Psoas muscle (tissue), 8 donors: ENCODE data around the gene NMNAT3. TPM values are rescaled to one million over a fixed set of nuclear protein-coding genes. Genes with fewer than 3 reads are reported as not detected.

Experiments
- ATAC-seq, 4 donors: fragments of 200-7000 bp; cut with Tn5 transposase; one replicate each; pipeline ENCODE4 v1.9.1; 2020; ENCODE audit warnings: moderate library complexity in 3 of 4, mild to moderate bottlenecking in 2 of 4
- DNase-seq, 2 donors: peaks; one replicate each; pipeline ENCODE4 v3.0.0-alpha.2; 2020
- H3K27ac ChIP-seq: fragments of 200-600 bp; one replicate; pipeline ENCODE4 v1.8.0; 2022
- H3K27me3 ChIP-seq, 3 donors: fragments of 200-600 bp in 1 of 3; one replicate each; pipeline versions ENCODE4 v1.6.1 to v1.8.0; 2013 to 2022; ENCODE audit warnings: low read length in 2 of 3, mild to moderate bottlenecking in 2 of 3, moderate library complexity in 1 of 3; ENCODE audit not compliant: insufficient read depth in 3 of 3
- H3K36me3 ChIP-seq, 2 donors: fragments of 200-600 bp in 1 of 2; one replicate each; pipeline versions ENCODE4 v1.6.1 to v1.8.0; 2013 to 2022; ENCODE audit warnings: low read depth in 1 of 2, mild to moderate bottlenecking in 1 of 2, moderate library complexity in 1 of 2; ENCODE audit not compliant: insufficient read depth in 1 of 2
- H3K4me1 ChIP-seq: fragments of 200-600 bp; one replicate; pipeline ENCODE4 v1.8.0; 2022
- H3K4me3 ChIP-seq: fragments of 200-600 bp; one replicate; pipeline ENCODE4 v1.8.0; 2022; ENCODE audit warnings: mild to moderate bottlenecking
- H3K9me3 ChIP-seq: fragments of 200-600 bp; one replicate; pipeline ENCODE4 v1.8.0; 2022
- WGBS, 3 donors: extraction: QIAGEN DNeasy Blood & Tissue Kit; methylation state at CpG; one replicate each; pipeline versions ENCODE4 v1.1.6 to v1.1.7; 2013; 5-methylcytosine and 5-hydroxymethylcytosine counted together
- intact Hi-C, 2 donors: fragments of 100-400 bp; cut with DNase I; formaldehyde crosslinking; loops; one replicate each; pipeline versions ENCODE4 v1.11.0 to v1.14.2; 2022
- polyA plus RNA-seq, 3 donors: library from polyadenylated mRNA; stranded (reverse); fragments of 200-250 nt; gene quantifications; one replicate each; pipeline ENCODE4 v1.2.3, GENCODE V29; 2013
- total RNA-seq, 4 donors: library from RNA; stranded (reverse); fragmentation: NEBNext Ultra II Directional in 2 of 4; extraction: Animal tissue kit (Norgen Biotek cat#: 25700) in 2 of 4; gene quantifications; one replicate each; pipeline versions ENCODE4 v1.2.1 to v1.2.4, GENCODE V29; 2021 to 2023
- TF ChIP-seq, protein P1 (sequence below): fragments of 200-600 bp; IDR thresholded peaks from one replicate; pipeline ENCODE4 v1.8.0; 2022; ENCODE audit warnings: antibody characterized with exemption
- donor health status: healthy with polysubstance abuse.
- donor health status: DM: no; HTN: no; CAD: no; lungs with moderate emphysema.
- donor health status: Bipolar disorder and iron deficiency.
- donor health status: healthy.
- donor health status: DM: yes; HTN: yes; CAD: no.
- donor health status: DM: no; HTN: no; CAD: no.
- donor health status: DM: no; HTN: no; CAD: no.
- donor health status: DM: yes; HTN: yes; CAD: no.

NMNAT3 gene
- total and polyA plus RNA-seq, 7 donors = 6.0 to 14.2 (median 8.9) TPM

DNA sequence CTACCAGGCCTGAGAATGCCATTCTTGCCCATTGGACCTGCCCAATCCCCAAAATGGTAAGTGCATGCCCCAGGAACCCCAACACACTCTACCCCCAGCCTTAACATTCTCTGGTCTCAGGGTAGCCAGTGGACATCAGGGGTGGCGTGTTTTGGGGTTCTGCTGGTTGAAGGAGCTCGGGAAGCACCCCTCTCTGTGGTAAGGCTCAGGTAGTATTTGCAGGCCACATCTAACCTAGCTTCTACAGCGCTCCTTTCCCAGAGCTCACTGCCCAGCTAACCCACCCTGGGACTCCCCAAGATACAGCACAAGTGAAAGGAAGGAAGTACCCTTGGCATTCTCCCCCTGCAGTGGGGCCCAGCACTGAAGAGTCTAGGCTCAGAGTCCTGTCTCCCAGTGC is 19.8 kb downstream of the NMNAT3 start:
- WGBS, 3 donors = 93 to 98% (median 97%) methylated on average over 3 of the region's 3 CpGs
- Histone ChIP-seq H3K9me3 (no peaks in the 10 kb centered on the region), H3K4me1 (no peaks in the 10 kb centered on the region), H3K27ac (no peak overlapping the region), H3K36me3 (peaks cover 0 to 6% of the 10 kb centered on the region in 2 donors), H3K27me3 (no peaks in the 10 kb centered on the region), H3K4me3 (no peak overlapping the region)
- ATAC-seq = no peak
- DNase-seq = no peak
- intact Hi-C loops = no loop called here
- TF ChIP-seq, protein P1, sequence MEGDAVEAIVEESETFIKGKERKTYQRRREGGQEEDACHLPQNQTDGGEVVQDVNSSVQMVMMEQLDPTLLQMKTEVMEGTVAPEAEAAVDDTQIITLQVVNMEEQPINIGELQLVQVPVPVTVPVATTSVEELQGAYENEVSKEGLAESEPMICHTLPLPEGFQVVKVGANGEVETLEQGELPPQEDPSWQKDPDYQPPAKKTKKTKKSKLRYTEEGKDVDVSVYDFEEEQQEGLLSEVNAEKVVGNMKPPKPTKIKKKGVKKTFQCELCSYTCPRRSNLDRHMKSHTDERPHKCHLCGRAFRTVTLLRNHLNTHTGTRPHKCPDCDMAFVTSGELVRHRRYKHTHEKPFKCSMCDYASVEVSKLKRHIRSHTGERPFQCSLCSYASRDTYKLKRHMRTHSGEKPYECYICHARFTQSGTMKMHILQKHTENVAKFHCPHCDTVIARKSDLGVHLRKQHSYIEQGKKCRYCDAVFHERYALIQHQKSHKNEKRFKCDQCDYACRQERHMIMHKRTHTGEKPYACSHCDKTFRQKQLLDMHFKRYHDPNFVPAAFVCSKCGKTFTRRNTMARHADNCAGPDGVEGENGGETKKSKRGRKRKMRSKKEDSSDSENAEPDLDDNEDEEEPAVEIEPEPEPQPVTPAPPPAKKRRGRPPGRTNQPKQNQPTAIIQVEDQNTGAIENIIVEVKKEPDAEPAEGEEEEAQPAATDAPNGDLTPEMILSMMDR = no peak

DNA sequence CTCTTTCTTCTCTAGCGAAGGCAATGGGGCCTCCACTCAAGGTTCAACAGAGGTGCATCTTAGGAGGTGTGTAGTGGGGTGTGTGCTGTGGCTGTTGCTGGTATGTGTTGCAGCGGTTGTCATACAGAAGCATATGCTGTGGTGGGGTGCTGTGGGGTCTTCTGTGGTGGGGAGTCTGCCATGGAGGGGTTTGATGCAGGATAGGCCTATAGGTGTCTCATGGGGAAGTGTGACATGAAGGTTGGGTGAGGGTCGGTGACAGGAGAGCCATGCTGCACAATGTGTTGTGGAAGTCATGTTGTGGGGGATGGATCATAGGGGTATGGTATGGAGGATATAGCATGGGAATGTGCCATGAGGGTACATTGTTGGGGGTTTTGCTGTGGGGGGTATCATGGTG is 20.3 kb downstream of the NMNAT3 start:
- Histone ChIP-seq H3K27ac (no peak overlapping the region), H3K4me1 (no peaks in the 10 kb centered on the region), H3K27me3 (no peaks in the 10 kb centered on the region), H3K9me3 (no peaks in the 10 kb centered on the region), H3K4me3 (no peak overlapping the region), H3K36me3 (peaks cover 0 to 6% of the 10 kb centered on the region in 2 donors)
- DNase-seq (no peak), ATAC-seq (no peak)
- intact Hi-C loops = no loop called here
- 95 to 99% (median 99%) methylated on average over 3 of the region's 3 CpGs for WGBS, 3 donors
- TF ChIP-seq, protein P1 = no peak

DNA sequence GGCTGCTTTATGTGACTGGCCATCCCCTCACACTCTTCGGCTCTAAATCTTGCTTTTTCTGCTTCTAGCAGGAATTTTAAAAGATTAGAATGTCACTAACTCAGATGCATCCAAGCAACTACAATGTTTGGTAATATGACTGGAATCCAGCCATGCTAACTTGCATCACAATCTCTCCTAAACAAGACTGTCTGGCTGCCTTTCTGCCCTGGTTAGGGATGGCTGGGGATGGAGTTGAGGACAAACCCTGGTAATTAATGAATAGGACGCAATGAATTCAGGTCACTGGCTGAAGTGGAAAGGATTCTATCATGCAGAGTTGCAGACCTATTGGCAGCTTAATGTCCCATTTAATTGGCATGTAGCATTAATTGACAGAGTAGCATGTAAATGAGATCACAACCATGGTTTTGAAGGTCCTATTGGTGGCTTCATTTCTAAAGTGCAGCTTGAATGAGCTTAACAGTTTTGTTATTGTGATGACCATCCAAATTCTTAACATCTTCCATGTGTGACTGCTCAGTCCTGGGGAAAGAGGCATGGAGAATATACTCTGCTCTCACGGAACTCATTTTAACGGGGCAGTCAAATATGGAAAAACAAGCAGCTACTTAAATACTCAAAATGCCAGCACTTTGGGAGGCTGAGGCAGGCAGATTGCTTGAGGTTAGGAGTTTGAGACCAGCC is 21.7 kb downstream of the NMNAT3 start:
- Histone ChIP-seq H3K9me3 (no peaks in the 10 kb centered on the region), H3K4me3 (no peak overlapping the region), H3K27ac (no peak overlapping the region), H3K4me1 (no peaks in the 10 kb centered on the region), H3K36me3 (peaks cover 0 to 1% of the 10 kb centered on the region in 2 donors), H3K27me3 (no peaks in the 10 kb centered on the region)
- 59 to 80% (median 69%) methylated on average over 4 of the region's 4 CpGs for WGBS, 3 donors
- intact Hi-C loops = no loop called here
- ATAC-seq (peak in 2 of 4 donors; percentile 54 to 67), DNase-seq (no peak)
- TF ChIP-seq, protein P1 = no peak

DNA sequence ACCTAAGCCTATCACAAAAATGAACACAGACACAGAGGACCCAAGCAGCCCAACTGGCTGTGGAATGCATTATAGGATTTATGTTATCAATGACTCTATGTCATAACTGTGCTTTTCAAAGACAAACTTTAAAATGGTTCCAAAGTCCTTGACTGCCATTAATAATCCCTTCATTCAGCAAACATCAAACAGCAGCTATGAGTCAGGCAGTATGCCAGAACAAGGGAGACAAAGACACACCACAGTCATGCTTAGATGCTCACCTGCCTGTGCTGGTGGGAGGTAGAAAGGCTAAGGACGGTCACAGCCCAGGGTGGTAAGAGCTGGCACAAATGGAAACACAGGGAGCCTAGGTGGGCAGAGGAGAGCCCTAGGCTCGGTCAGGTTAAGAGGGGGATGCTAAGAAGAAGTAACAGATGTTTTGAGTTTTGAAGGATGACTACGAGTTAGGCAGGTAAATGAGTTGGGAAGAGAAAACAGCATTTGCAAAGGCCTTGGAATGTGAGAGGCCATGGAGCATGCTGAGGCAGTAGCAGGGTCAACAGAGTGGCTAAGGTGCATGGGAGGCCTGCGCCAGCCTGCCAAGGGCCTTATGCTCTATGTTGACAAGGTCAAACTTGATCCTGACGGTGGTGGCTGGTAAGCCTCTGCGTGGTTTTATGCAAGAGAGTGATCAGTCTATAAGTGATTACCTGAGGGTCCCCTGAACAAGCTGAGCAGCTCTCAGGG is 23.0 kb downstream of the NMNAT3 start:
- Histone ChIP-seq H3K4me1 (no peaks in the 10 kb centered on the region), H3K27me3 (no peaks in the 10 kb centered on the region), H3K9me3 (no peaks in the 10 kb centered on the region), H3K36me3 (no peaks in the 10 kb centered on the region), H3K27ac (no peak overlapping the region), H3K4me3 (no peak overlapping the region)
- TF ChIP-seq, protein P1 = no peak
- WGBS, 3 donors = 83 to 85% (median 85%) methylated on average over 6 of the region's 6 CpGs
- ATAC-seq = no peak
- DNase-seq = no peak
- intact Hi-C loops = no loop called here
